ENCODE results near the gene ADAMTSL1.

ADAMTSL1 gene

GRCh38 chr9:18877984-18878383, 404.0 kb downstream of the ADAMTSL1 start:
- Histone ChIP-seq H3K27me3 (ENCODE audit: insufficient read depth, poor library complexity, severe bottlenecking) (no peaks in the 10 kb centered on the region), H3K4me3 (replicated peaks; ENCODE audit: insufficient read depth, low read length) (no peak overlapping the region), H3K27ac (replicated peaks) (no peak overlapping the region)
- no peak for DNase-seq (ENCODE audit: low read depth in 1 of 2, low spot score in 1 of 2)
- TF ChIP-seq POLR2AphosphoS5 (IDR thresholded peaks at IDR 0.05; ENCODE audit: low read depth) (no peak), GABPA (IDR thresholded peaks at IDR 0.05; ENCODE audit: low read depth) (no peak), CTCF (IDR thresholded peaks at IDR 0.05; ENCODE audit: insufficient read depth, low read length) (no peak), SPI1 (IDR thresholded peaks at IDR 0.05; ENCODE audit: borderline replicate concordance, low read depth) (no peak)
- TF ChIP-seq, protein P1, sequence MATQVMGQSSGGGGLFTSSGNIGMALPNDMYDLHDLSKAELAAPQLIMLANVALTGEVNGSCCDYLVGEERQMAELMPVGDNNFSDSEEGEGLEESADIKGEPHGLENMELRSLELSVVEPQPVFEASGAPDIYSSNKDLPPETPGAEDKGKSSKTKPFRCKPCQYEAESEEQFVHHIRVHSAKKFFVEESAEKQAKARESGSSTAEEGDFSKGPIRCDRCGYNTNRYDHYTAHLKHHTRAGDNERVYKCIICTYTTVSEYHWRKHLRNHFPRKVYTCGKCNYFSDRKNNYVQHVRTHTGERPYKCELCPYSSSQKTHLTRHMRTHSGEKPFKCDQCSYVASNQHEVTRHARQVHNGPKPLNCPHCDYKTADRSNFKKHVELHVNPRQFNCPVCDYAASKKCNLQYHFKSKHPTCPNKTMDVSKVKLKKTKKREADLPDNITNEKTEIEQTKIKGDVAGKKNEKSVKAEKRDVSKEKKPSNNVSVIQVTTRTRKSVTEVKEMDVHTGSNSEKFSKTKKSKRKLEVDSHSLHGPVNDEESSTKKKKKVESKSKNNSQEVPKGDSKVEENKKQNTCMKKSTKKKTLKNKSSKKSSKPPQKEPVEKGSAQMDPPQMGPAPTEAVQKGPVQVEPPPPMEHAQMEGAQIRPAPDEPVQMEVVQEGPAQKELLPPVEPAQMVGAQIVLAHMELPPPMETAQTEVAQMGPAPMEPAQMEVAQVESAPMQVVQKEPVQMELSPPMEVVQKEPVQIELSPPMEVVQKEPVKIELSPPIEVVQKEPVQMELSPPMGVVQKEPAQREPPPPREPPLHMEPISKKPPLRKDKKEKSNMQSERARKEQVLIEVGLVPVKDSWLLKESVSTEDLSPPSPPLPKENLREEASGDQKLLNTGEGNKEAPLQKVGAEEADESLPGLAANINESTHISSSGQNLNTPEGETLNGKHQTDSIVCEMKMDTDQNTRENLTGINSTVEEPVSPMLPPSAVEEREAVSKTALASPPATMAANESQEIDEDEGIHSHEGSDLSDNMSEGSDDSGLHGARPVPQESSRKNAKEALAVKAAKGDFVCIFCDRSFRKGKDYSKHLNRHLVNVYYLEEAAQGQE (IDR thresholded peaks at IDR 0.05; ENCODE audit: insufficient replicate concordance, low read depth), result no peak

GRCh38 chr9:18881758-18882157, 407.8 kb downstream of the ADAMTSL1 start:
- TF ChIP-seq GABPA (IDR thresholded peaks at IDR 0.05; ENCODE audit: low read depth), result no peak
- TF ChIP-seq POLR2AphosphoS5 (IDR thresholded peaks at IDR 0.05; ENCODE audit: low read depth), result no peak
- TF ChIP-seq, protein P1 (IDR thresholded peaks at IDR 0.05; ENCODE audit: insufficient replicate concordance, low read depth), result no peak
- TF ChIP-seq CTCF (IDR thresholded peaks at IDR 0.05; ENCODE audit: insufficient read depth, low read length), result no peak
- no peak for TF ChIP-seq SPI1 (IDR thresholded peaks at IDR 0.05; ENCODE audit: borderline replicate concordance, low read depth)
- H3K27ac ChIP-seq (replicated peaks), result no peak overlapping the region
- no peak overlapping the region for H3K4me3 ChIP-seq (replicated peaks; ENCODE audit: insufficient read depth, low read length)
- no peak for DNase-seq (ENCODE audit: low read depth in 1 of 2, low spot score in 1 of 2)
- no peaks in the 10 kb centered on the region for H3K27me3 ChIP-seq (ENCODE audit: insufficient read depth, poor library complexity, severe bottlenecking)

DNA sequence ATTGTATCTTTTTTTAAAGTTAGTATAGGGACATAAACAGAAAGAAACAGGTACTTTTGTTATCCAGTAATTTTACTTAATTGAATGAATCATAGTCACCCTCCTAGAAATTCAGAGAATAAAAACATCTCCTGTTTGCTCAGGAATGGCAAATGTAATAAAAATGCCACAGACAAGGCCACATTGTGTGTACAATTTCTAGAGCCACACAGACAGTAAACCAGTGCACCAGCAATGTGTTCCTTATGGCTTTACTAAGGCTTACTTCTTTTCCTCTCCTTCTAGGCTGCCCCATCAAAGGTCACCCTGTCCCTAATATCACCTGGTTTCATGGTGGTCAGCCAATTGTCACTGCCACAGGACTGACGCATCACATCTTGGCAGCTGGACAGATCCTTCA, 413.6 kb downstream of the ADAMTSL1 start:
- Histone ChIP-seq H3K27ac (replicated peaks) (no peak overlapping the region), H3K4me3 (replicated peaks; ENCODE audit: insufficient read depth, low read length) (no peak overlapping the region), H3K27me3 (ENCODE audit: insufficient read depth, poor library complexity, severe bottlenecking) (no peaks in the 10 kb centered on the region)
- TF ChIP-seq SPI1 (IDR thresholded peaks at IDR 0.05; ENCODE audit: borderline replicate concordance, low read depth), result no peak
- TF ChIP-seq GABPA (IDR thresholded peaks at IDR 0.05; ENCODE audit: low read depth), result no peak
- TF ChIP-seq, protein P1 (IDR thresholded peaks at IDR 0.05; ENCODE audit: insufficient replicate concordance, low read depth), result no peak
- no peak for TF ChIP-seq CTCF (IDR thresholded peaks at IDR 0.05; ENCODE audit: insufficient read depth, low read length)
- no peak for TF ChIP-seq POLR2AphosphoS5 (IDR thresholded peaks at IDR 0.05; ENCODE audit: low read depth)
- no peak for DNase-seq (ENCODE audit: low read depth in 1 of 2, low spot score in 1 of 2)

Data from HL-60 (cell line).